SJSA1 (cell line): Measurements from ENCODE around the gene DNAAF5. TPM values are rescaled to one million over a fixed set of nuclear protein-coding genes. Genes with fewer than 3 reads are reported as not detected.
A peak's percentile ranks its signal among the peaks of the same experiment; 100 is the strongest.

Source experiments
- DNase-seq, 2 experiments: peaks; one replicate each; pipeline ENCODE4 v3.0.0-alpha.2; 2015 to 2020; ENCODE audit warnings: low spot score in 2 of 2, low read depth in 1 of 2
- H3K27ac ChIP-seq: fragments of 250-450 bp; sonication (Bioruptor Pico); 2 replicates; pipeline ENCODE4 v1.5.1; 2020; ENCODE audit warnings: mild to moderate bottlenecking, moderate library complexity
- H3K27me3 ChIP-seq: fragments of 250-450 bp; sonication (Bioruptor Pico); replicated peaks from 2 replicates; pipeline ENCODE4 v1.5.1; 2020; ENCODE audit warnings: mild to moderate bottlenecking, moderate library complexity
- H3K36me3 ChIP-seq: fragments of 250-450 bp; sonication (Bioruptor Pico); 2 replicates; pipeline ENCODE4 v1.5.1; 2020; ENCODE audit warnings: mild to moderate bottlenecking
- H3K4me1 ChIP-seq: fragments of 250-450 bp; sonication (Bioruptor Pico); replicated peaks from 2 replicates; pipeline ENCODE4 v1.6.1; 2021; ENCODE audit warnings: mild to moderate bottlenecking
- H3K4me3 ChIP-seq: fragments of 250-450 bp; sonication (Bioruptor Pico); 2 replicates; pipeline ENCODE4 v1.5.1; 2020; ENCODE audit warnings: mild to moderate bottlenecking
- H3K9me3 ChIP-seq: fragments of 250-450 bp; sonication (Bioruptor Pico); replicated peaks from 2 replicates; pipeline ENCODE4 v1.5.1; 2020; ENCODE audit warnings: mild to moderate bottlenecking
- total RNA-seq: library from RNA; depleted of rRNA; stranded (reverse); fragments of >200 nt; shearing (Covaris generic); gene quantifications from 2 replicates; pipeline ENCODE4 v1.2.3, GENCODE V29; 2014; rRNA removed

DNAAF5 gene
- 22.2 and 26.5 TPM in 2 replicates for total RNA-seq

DNA sequence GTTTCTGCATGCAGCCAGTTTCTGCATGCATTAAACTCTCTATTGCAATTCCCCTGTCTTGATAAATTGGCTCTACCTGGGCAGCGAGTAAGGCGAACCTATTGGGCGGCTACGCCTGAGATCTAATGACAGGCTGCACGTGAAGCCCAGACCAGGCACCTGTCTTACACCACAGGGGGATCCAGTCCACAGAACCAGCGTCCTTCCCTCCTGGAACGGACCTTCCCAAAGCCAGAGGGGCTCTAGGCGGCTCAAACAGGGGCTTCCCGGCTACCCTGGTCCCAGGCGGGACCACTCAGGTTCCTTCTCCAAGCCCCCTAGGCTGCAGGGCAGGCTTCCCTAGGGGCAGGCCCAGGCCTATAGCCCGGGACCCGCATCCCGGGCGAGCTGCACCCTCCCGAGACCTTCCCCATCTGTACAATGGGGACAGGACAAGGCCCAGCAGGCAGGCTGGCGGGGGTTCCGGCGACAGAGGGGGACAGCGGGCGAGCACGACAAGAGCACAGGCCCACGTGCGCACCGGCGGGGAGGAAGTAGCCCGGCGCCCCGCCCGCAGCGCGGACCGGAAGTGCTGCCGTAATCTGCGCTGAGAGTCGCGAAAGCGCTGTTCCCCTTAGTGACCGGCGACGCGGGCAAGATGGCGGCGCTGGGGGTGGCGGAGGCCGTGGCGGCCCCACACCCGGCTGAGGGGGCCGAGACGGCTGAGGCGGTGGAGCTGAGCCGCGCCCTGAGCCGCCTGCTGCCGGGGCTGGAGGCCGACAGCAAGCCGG is at the start of gene DNAAF5:
Gene DNAAF5 (plus strand): TSS at position 616 of the 770 bp plus-strand sequence. CDS start 22 bp downstream, at position 638.
- Histone ChIP-seq H3K27ac (peak within 1 kb of the TSS; percentile 7; the same call in 1 of the 2 replicates), H3K4me1 (peaks cover 13% of the 10 kb centered on the region), H3K36me3 (peaks cover 11% of the 10 kb centered on the region), H3K9me3 (peaks cover 12% of the 10 kb centered on the region), H3K27me3 (no peaks in the 10 kb centered on the region), H3K4me3 (peak within 1 kb of the TSS; percentile 100)
- DNase-seq: peak; percentile 64 to 81

DNA sequence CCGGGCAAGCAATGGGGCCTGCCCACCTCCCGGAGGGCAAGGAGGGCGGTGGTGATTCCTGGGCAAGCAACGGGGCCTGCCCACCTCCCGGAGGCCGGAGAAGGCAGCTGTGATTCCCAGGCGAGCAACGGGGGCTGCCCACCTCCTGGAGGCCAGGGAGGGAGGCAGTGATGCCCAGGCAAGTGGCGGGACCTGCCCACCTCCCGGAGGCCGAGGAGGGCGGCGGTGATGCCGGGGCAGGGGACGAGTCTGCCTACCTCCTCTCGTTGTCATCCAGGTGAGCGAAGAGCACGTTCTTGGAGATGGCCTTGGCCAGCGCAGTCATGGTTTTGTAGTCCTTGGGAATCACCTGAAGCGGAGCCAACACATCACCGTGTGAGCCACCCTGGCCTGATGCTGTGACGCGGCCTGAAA is 49.5 kb upstream of the DNAAF5 start:
- Histone ChIP-seq H3K36me3 (no peaks in the 10 kb centered on the region), H3K27ac (no peak overlapping the region), H3K9me3 (no peaks in the 10 kb centered on the region), H3K4me3 (no peak overlapping the region), H3K4me1 (no peaks in the 10 kb centered on the region), H3K27me3 (no peaks in the 10 kb centered on the region)
- DNase-seq: no peak

DNA sequence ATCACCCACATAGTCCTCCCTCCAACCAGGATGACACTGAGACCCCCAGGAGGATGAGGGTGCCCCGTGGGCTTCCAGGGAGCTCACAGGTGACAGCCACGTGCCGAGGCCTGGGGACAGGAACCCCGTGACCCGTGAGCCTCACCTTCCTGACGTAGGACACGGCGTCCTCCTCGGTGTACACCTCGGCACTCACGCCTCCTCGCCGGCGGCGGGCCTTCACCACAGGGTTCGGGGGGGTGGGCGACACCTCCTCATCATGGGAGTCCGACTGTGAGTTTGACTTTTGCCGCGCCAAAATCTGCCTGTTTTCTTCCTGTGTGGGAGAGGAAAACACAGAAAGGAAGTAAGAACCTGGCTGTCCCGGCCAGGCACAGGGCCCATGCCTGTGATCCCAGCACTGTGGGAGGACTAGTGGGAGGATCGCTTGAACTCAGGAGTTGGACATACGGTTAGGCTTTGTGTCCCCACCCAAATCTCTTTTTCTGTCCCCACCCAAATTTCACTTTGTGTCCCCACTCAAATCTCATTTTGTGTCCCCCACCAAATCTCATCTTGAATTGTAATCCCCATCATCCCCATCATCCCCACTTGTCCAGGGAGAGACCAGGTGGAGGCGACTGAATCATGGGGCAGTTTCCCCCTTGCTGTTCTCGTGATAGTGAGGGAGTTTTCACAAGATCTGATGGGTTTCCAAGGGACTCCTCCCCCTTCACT is 45.9 kb upstream of the DNAAF5 start:
- H3K36me3 ChIP-seq: no peaks in the 10 kb centered on the region
- no peak for DNase-seq

DNA sequence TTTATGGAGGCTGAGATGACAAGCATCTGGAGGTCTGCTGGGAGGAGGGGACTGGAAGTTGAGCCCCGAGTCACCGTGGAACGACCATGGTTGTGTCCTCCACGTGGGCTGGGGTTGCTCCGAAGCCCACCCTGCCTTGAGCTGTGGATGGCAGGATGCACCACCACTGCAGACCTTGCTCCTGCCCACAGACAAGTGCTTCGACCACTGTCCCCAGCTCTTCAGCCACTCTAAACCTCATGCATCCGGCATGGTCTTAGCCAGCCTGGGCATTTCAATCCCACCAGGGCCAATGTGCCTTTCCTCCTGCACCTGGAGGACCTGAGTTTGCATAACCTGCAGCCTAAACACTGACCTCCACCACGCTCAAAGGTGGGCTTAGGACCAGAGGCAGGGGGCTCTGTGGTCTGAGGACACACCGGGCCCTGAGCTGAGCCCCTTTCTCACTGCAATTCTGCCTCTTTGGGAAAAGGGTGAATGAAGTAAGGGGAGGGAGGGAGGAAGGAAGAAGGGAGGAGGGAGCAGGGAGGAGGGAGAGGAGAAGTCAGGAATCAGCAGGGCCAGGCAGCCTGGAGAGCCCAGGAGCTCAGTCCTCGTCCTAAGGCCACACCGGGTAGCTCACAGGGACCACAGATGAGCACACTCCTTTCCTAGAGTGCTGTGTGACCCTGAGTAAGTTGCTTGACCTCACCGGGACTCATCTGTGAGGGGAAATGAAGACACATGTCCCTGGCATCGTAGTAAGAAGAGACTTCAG is 44.8 kb upstream of the DNAAF5 start:
- no peaks in the 10 kb centered on the region for H3K4me1 ChIP-seq
- no peaks in the 10 kb centered on the region for H3K36me3 ChIP-seq
- H3K27me3 ChIP-seq: no peaks in the 10 kb centered on the region
- DNase-seq: no peak
- H3K4me3 ChIP-seq: no peak overlapping the region
- H3K27ac ChIP-seq: no peak overlapping the region
- no peaks in the 10 kb centered on the region for H3K9me3 ChIP-seq

More for the DNA sequence above, 45.9 kb upstream of the DNAAF5 start:
- Histone ChIP-seq H3K27ac (no peak overlapping the region), H3K4me3 (no peak overlapping the region), H3K9me3 (no peaks in the 10 kb centered on the region), H3K27me3 (no peaks in the 10 kb centered on the region), H3K4me1 (no peaks in the 10 kb centered on the region)

DNA sequence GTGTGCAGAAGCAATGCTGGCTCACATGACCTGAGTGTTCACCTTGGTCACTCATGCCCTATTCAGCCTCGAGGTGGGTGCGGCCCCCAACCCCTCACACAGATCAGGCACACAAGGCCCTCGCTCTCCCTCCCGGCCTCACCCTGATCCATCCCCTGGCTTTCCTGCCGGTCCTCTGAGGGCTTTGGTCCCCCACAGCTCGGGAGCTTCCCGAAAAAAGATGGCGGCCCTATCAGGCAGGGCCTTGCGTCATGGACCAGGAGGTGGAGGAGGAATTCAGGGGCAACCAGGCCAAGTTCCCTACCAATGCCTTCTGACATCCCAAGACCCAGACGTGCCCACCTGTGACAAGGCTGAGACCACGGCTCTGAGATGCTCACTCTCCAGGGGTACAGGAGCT is 43.7 kb upstream of the DNAAF5 start:
- Histone ChIP-seq H3K27me3 (no peaks in the 10 kb centered on the region), H3K36me3 (no peaks in the 10 kb centered on the region), H3K4me1 (no peaks in the 10 kb centered on the region), H3K4me3 (no peak overlapping the region), H3K9me3 (no peaks in the 10 kb centered on the region), H3K27ac (no peak overlapping the region)
- DNase-seq: no peak

DNA sequence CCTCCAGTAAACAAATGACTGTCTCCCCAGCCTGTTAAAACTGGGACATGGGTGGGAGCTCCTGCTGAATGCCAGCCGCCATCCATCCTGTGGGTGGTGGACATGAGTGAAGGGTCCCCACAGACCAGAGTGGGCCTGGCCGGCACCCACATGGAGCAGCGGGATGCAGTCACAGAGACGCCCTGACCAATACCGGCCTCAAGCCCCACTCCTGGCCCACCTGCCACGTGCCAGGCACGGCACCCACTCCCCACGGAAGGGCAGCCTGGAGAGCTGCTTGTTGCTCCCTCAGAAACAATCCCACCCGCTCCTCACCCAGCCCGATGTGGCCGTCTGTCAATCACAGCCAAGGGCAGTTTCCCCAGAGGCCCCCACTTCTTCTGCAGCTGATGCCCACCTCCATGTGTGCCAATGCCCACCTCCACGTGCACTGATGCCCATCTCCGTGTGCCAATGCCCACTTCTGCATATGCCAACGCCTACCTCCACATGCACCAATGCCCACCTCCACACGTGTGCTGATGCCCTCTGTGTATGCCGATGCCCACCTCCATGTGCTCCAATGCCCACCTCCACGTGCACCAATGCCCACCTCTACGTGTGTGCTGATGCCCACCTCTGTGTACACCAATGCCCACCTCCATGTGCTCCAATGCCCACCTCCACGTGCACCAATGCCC is 42.8 kb upstream of the DNAAF5 start:
- Histone ChIP-seq H3K4me3 (no peak overlapping the region), H3K4me1 (no peaks in the 10 kb centered on the region), H3K27ac (no peak overlapping the region), H3K27me3 (no peaks in the 10 kb centered on the region), H3K36me3 (no peaks in the 10 kb centered on the region), H3K9me3 (no peaks in the 10 kb centered on the region; the same call in 1 of the 2 replicates)
- no peak for DNase-seq

DNA sequence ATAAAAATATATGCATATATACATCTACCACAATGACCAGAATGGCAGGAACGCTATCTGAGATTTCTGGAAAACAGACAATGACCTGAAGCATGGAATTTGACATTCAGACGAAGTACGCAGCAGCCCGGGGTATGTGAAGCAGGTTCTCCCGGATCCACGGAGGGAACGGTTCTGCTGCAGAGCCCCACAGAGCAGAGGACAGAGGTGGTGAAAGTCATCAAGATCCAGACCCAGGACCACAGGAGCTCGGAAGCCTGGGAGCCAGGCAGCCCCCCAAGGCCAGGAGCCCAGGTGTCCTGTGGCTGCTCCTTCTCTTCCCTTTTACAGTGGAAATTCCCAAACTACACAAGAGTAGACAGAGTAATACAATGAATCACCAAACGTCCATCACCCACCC is 42.1 kb upstream of the DNAAF5 start:
- Histone ChIP-seq H3K4me3 (no peak overlapping the region), H3K27ac (no peak overlapping the region), H3K27me3 (no peaks in the 10 kb centered on the region), H3K4me1 (no peaks in the 10 kb centered on the region), H3K9me3 (peaks cover 3% of the 10 kb centered on the region; the same call in 1 of the 2 replicates), H3K36me3 (no peaks in the 10 kb centered on the region)
- DNase-seq: no peak

DNA sequence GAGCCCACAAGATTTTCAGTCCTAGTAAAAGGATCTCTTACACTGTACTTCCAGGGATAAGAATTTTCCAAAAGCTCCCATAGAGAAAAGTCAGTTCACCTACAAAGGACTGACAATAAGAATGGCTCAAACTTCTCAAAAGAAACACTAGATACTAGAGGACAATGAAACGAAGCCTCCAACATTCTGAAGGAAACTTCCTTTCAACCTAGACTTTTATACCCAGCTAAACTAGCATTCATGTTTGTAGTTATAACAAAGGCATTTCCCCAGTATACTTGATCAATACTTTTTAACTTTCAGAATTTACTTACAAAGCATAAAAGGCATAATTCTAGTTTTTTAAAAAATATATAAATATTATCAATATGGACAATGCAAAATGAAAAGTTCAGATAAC is 41.0 kb upstream of the DNAAF5 start:
- H3K4me3 ChIP-seq: no peak overlapping the region
- no peaks in the 10 kb centered on the region; the same call in 1 of the 2 replicates for H3K4me1 ChIP-seq
- no peaks in the 10 kb centered on the region for H3K36me3 ChIP-seq
- no peak overlapping the region for H3K27ac ChIP-seq
- no peak for DNase-seq
- peaks cover 3% of the 10 kb centered on the region; the same call in 1 of the 2 replicates for H3K9me3 ChIP-seq
- no peaks in the 10 kb centered on the region for H3K27me3 ChIP-seq

DNA sequence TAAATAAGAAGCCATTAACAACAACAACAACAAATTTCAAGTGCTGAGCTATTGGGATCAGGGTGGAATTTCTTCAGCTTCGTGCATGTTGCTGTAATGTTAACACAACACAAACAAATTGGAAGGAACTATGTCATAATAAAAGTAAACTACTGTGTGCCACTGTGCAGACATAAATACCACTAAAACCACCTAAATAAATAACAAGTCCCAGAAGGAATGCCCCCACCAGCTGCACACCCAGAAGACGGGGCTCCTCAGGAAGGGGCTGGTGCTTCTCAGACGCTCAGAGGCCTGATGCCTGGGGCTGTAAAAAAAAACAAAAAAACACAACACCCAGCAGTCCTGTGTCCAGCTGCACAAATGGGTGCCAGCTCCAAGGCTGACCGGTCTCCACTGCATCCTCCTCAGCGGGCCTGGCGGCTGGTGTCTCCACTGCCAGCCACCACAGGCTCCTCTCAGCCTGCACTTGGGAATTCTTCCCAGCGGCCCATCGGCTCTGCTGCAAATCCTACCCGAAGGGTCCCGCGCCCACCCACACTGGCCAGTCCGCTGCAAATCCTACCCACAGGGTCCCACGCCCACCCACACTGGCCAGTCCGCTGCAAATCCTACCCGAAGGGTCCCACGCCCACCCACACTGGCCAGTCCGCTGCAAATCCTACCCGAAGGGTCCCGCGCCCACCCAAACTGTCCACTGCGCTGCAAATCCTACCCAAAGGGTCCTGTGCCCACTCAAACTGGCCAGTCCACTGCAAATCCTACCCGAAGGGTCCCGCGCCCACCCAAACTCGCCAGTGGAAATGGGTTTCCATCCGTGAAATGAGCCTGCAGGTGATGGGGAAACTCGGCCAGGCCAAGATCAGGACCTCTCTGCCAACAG is 35.8 kb upstream of the DNAAF5 start:
- H3K27ac ChIP-seq: no peak overlapping the region
- H3K4me3 ChIP-seq: no peak overlapping the region
- DNase-seq: peak; percentile 50

DNA sequence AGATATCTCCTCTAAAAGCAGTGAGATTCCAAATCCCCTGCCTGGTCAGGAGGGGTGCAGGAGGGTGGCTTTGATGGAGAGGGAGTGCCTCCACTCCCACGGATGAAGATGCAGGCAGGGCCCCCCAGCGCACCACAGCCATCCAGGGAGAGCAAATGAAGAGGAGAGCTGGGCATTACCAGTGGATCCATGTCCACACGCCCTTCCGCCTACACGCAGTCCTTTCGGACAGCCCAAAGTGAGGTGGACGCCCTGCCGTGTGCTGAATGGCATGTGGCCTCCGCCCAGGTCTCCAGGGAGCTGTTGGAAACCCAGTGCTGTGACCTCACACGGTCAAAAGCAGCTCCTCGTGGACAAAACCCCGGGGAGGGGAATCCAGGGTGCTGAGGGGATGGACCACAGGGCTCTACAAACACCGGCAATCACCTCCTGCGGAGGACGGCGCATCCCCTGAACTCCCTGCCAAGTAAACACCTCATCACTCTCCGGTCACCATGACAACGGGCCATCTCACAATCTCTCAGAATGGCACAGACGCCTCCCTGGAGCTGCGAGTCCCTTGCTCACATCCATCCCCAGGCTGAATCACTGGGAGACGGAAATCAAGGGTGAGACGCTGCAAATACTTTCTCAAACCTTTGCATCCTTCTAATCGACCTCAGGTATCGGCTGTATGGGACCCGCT is 35.0 kb upstream of the DNAAF5 start:
- DNase-seq: no peak
- no peaks in the 10 kb centered on the region; the same call in 1 of the 2 replicates for H3K4me1 ChIP-seq
- H3K4me3 ChIP-seq: no peak overlapping the region
- H3K27me3 ChIP-seq: no peaks in the 10 kb centered on the region
- peaks cover 3% of the 10 kb centered on the region; the same call in 1 of the 2 replicates for H3K9me3 ChIP-seq
- no peaks in the 10 kb centered on the region for H3K36me3 ChIP-seq
- H3K27ac ChIP-seq: no peak overlapping the region

More for the DNA sequence above, 35.8 kb upstream of the DNAAF5 start:
- Histone ChIP-seq H3K27me3 (no peaks in the 10 kb centered on the region), H3K4me1 (no peaks in the 10 kb centered on the region; the same call in 1 of the 2 replicates), H3K9me3 (peaks cover 3% of the 10 kb centered on the region; the same call in 1 of the 2 replicates), H3K36me3 (no peaks in the 10 kb centered on the region)

DNA sequence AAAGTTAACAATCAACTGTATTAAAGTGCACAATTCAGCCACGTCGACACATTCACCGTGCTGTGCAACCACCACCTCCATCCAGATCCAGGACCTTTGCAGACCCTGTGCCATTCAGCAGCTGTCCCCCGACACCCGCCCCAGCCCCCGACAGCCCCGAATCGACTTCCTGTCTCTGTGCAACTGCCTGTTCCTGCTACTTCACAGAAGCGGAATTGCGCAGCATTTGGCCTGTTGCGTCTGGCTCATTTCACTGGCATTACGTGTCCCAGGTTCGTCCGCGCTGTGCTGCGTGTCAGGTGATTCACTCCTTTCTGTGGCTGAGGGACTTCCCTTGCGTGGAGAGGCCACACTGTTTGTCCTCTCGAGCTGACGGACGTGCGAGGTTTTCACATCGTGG is 33.2 kb upstream of the DNAAF5 start:
- H3K27me3 ChIP-seq: no peaks in the 10 kb centered on the region
- DNase-seq: no peak
- H3K27ac ChIP-seq: no peak overlapping the region
- H3K9me3 ChIP-seq: peaks cover 3% of the 10 kb centered on the region; the same call in 1 of the 2 replicates
- H3K36me3 ChIP-seq: no peaks in the 10 kb centered on the region
- H3K4me1 ChIP-seq: no peaks in the 10 kb centered on the region; the same call in 1 of the 2 replicates
- H3K4me3 ChIP-seq: no peak overlapping the region

DNA sequence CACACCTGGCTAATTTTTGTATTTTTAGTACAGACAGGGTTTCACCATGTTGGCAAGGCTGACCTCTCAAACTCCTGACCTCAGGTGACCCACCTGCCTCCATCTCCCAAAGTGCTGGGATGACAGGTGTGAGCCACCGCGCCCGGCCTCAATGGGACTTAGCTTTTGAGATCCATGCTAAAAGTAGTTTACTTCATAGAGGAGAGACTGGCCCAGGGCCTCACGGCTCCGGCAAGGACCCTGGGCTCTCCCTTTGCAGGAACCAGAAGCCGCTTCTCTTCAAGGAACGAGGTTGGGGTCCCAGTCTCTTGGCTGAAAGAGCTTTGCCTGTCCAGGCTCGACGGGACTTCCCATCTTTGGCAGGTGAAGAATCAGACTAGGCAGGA is 30.1 kb upstream of the DNAAF5 start:
- Histone ChIP-seq H3K27me3 (no peaks in the 10 kb centered on the region), H3K27ac (no peak overlapping the region)

More for the DNA sequence above, 30.1 kb upstream of the DNAAF5 start:
- Histone ChIP-seq H3K36me3 (no peaks in the 10 kb centered on the region), H3K9me3 (no peaks in the 10 kb centered on the region), H3K4me3 (no peak overlapping the region), H3K4me1 (no peaks in the 10 kb centered on the region)
- no peak for DNase-seq
